ENCODE data around the gene KRTAP5-5. TPM values are rescaled to one million over a fixed set of nuclear protein-coding genes. Genes with fewer than 3 reads are reported as not detected.

KRTAP5-5 gene
- total and polyA plus RNA-seq, 8 donors: not detected

- no peaks in the 10 kb centered on the region for H3K9me3 ChIP-seq
- peaks cover 0 to 47% of the 10 kb centered on the region in 2 donors for H3K27me3 ChIP-seq
- no peak overlapping the region for H3K4me3 ChIP-seq
- DNase-seq (peak in 1 of 4 donors; percentile 46), ATAC-seq (no peak)
- intact Hi-C loops (cut with DNase I): no loop called here
- no peak overlapping the region for H3K27ac ChIP-seq
- TF ChIP-seq CTCF (IDR thresholded peaks at IDR 0.05): no peak
- no peaks in the 10 kb centered on the region for H3K36me3 ChIP-seq
- H3K4me1 ChIP-seq: peaks cover 0 to 11% of the 10 kb centered on the region in 2 donors
These were observed 9.6 kb downstream of the KRTAP5-5 start for GRCh38 chr11:1639102-1639620.

- Histone ChIP-seq H3K27me3 (peaks cover 0 to 44% of the 10 kb centered on the region in 2 donors), H3K4me1 (peaks cover 0 to 11% of the 10 kb centered on the region in 2 donors), H3K27ac (no peak overlapping the region), H3K36me3 (no peaks in the 10 kb centered on the region), H3K4me3 (no peak overlapping the region), H3K9me3 (no peaks in the 10 kb centered on the region)
- no peak for DNase-seq
- no peak for ATAC-seq
- TF ChIP-seq CTCF (IDR thresholded peaks at IDR 0.05): no peak
- intact Hi-C loops (cut with DNase I): no loop called here
These were observed 10.1 kb downstream of the KRTAP5-5 start for GRCh38 chr11:1639666-1640065.

GRCh38 chr11:1640076-1640946 is 10.7 kb downstream of the KRTAP5-5 start:
- H3K27ac ChIP-seq: no peak overlapping the region
- ATAC-seq (peak; percentile 88), DNase-seq (peak in 1 of 4 donors; percentile 87)
- H3K36me3 ChIP-seq: no peaks in the 10 kb centered on the region
- peaks cover 0 to 48% of the 10 kb centered on the region in 2 donors for H3K27me3 ChIP-seq
- TF ChIP-seq CTCF (IDR thresholded peaks at IDR 0.05): peak; percentile 80 to 84
- no peaks in the 10 kb centered on the region for H3K9me3 ChIP-seq
- no peak overlapping the region for H3K4me3 ChIP-seq
- intact Hi-C loops (cut with DNase I): no loop called here
- peaks cover 0 to 11% of the 10 kb centered on the region in 2 donors for H3K4me1 ChIP-seq

- intact Hi-C loops (cut with DNase I): no loop called here
- Histone ChIP-seq H3K36me3 (no peaks in the 10 kb centered on the region), H3K27me3 (peaks cover 0 to 48% of the 10 kb centered on the region in 2 donors), H3K4me3 (no peak overlapping the region), H3K9me3 (no peaks in the 10 kb centered on the region), H3K27ac (no peak overlapping the region), H3K4me1 (peaks cover 0 to 11% of the 10 kb centered on the region in 2 donors)
- no peak for ATAC-seq
- TF ChIP-seq CTCF (IDR thresholded peaks at IDR 0.05): no peak
- peak in 1 of 4 donors; percentile 61 for DNase-seq
These were observed 11.5 kb downstream of the KRTAP5-5 start for GRCh38 chr11:1641096-1641495.

All from left lung (tissue), 10 donors.